Measurements from ENCODE around the gene EGFL6.

The EGFL6 gene

GRCh38 chrX:13552892-13553291, 16.5 kb upstream of the EGFL6 start:
- no peak for TF ChIP-seq CTCF (IDR thresholded peaks at IDR 0.05; ENCODE audit: borderline replicate concordance, insufficient read depth, low read depth, low read length)
- H3K4me3 ChIP-seq (ENCODE audit: low read depth, low read length): no peak overlapping the region

- H3K4me3 ChIP-seq (ENCODE audit: low read depth, low read length): no peak overlapping the region
- no peak for TF ChIP-seq CTCF (IDR thresholded peaks at IDR 0.05; ENCODE audit: borderline replicate concordance, insufficient read depth, low read depth, low read length)
Observed at GRCh38 chrX:13565511-13565910, 3.9 kb upstream of the EGFL6 start.

- no peak for TF ChIP-seq CTCF (IDR thresholded peaks at IDR 0.05; ENCODE audit: borderline replicate concordance, insufficient read depth, low read depth, low read length)
- H3K4me3 ChIP-seq (ENCODE audit: low read depth, low read length): peak overlapping the region; percentile 67
Observed at GRCh38 chrX:13570261-13570605, 832 bp downstream of the EGFL6 start.

- TF ChIP-seq CTCF (IDR thresholded peaks at IDR 0.05; ENCODE audit: borderline replicate concordance, insufficient read depth, low read depth, low read length): no peak
- no peak overlapping the region for H3K4me3 ChIP-seq (ENCODE audit: low read depth, low read length)
Observed at GRCh38 chrX:13571136-13571535, 1.7 kb downstream of the EGFL6 start.

GRCh38 chrX:13574600-13574999, 5.2 kb downstream of the EGFL6 start:
- TF ChIP-seq CTCF (IDR thresholded peaks at IDR 0.05; ENCODE audit: borderline replicate concordance, insufficient read depth, low read depth, low read length): no peak
- H3K4me3 ChIP-seq (ENCODE audit: low read depth, low read length): no peak overlapping the region

- TF ChIP-seq CTCF (IDR thresholded peaks at IDR 0.05; ENCODE audit: borderline replicate concordance, insufficient read depth, low read depth, low read length): no peak
- H3K4me3 ChIP-seq (ENCODE audit: low read depth, low read length): no peak overlapping the region
Observed at GRCh38 chrX:13579661-13580060, 10.3 kb downstream of the EGFL6 start.

GRCh38 chrX:13581554-13581953, 12.2 kb downstream of the EGFL6 start:
- TF ChIP-seq CTCF (IDR thresholded peaks at IDR 0.05; ENCODE audit: borderline replicate concordance, insufficient read depth, low read depth, low read length): no peak
- no peak overlapping the region for H3K4me3 ChIP-seq (ENCODE audit: low read depth, low read length)

Measured in GM12875 (cell line).